GM12874 (cell line): ENCODE results near the gene CARMIL1.

Experiments used
- TF ChIP-seq, protein P1 (sequence below): IDR thresholded peaks from 2 replicates; pipeline ENCODE4 v1.5.1; 2011; ENCODE audit warnings: low read depth, mild to moderate bottlenecking, control low read depth, low read length, moderate library complexity; ENCODE audit not compliant: insufficient read depth

The CARMIL1 gene

DNA sequence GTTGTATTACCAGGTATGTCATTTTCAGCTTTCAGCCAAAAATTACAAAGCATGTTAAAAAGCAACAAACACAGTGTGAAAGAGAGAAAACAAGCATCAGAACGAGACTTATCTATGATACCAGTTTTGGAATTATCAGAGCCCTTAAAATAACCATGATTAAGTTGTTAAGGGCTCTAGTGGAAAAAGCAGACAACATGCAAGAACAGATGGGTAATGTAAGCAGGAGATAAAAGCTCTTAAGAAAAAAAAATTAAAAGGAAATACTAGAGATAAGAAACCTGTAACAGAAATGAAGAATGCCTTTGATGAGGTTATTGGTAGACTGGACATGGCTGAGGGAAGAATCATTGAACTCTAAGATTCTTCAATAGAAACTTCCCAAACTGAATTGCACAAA lies 245.4 kb downstream of the CARMIL1 start:
- TF ChIP-seq, protein P1, sequence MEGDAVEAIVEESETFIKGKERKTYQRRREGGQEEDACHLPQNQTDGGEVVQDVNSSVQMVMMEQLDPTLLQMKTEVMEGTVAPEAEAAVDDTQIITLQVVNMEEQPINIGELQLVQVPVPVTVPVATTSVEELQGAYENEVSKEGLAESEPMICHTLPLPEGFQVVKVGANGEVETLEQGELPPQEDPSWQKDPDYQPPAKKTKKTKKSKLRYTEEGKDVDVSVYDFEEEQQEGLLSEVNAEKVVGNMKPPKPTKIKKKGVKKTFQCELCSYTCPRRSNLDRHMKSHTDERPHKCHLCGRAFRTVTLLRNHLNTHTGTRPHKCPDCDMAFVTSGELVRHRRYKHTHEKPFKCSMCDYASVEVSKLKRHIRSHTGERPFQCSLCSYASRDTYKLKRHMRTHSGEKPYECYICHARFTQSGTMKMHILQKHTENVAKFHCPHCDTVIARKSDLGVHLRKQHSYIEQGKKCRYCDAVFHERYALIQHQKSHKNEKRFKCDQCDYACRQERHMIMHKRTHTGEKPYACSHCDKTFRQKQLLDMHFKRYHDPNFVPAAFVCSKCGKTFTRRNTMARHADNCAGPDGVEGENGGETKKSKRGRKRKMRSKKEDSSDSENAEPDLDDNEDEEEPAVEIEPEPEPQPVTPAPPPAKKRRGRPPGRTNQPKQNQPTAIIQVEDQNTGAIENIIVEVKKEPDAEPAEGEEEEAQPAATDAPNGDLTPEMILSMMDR = no peak

DNA sequence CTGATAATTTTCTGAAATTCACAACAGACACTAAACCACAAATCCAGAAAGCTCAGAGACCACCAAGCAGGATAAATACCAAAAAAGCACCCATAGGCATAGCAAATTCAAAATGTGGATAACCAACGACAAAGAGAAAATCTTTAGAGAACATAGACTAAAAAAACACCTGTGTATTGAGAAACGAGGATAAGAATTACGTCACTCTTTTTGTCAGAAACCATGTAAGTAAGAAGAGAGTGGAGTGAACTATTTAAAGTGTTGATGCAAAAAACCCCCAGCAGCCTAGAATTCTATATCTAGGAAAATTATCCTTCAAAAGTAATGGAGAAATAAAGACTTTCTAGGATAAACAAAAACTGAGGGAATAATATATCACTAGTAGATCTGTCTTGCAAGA lies 245.9 kb downstream of the CARMIL1 start:
- TF ChIP-seq, protein P1 = no peak

DNA sequence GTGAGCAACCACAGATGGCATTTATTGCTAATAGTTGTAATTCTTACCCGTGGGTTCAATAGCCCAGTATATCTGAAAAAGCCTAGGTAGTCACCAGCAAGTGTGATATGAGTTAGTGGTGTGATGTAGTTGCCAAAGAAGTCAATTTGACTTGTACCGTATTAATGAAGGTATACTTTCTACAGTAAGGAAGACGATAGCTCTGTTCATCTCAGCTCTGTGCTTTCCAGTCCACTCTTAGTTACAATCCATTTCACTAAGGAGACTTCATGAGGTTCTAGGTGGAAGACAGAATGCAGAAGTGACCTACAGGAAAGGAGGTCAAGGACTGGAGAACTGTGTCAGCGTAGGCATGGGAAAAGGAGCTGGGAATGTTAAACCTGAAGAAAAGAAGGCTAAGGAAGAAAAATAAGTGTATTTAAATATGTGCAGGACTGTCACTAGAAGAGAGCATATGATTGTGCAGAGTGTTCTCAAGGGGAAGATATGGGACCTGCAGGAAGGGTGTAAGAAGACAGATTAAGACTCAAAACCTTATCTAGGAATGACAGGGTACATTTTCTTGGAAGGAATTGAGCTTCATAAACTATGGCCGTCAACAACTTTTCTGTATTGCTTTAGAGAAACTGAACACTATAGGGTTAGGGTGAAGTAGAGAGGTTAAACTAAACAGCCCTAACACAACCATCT lies 255.9 kb downstream of the CARMIL1 start:
- TF ChIP-seq, protein P1 = no peak

DNA sequence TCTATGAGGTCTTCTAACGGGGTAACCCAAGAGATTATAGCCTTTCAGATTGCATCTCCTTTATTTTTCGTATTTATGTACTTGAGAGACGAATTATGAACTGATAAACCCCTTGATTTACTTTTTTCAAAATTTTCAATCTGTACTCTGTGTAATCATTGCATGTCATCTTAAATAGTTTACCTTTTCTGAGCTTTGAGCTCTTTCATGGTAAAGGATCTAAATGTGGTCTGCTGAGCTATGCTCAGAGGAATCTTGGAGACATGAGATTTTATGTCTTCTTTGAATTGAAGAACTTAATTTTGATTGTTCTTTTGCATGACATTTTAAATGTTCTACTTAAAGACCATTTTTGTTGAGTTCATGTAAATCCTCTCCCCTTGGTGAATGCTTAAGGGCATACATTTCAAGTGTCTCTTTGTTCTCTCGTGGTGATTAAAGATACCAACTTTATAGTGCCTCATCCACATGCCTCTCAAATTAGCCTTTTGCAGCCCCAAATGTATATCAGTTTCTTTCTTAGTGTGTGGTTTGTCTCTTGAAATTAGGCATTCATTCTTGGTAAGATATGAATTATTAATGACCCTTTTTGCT lies 256.6 kb downstream of the CARMIL1 start:
- TF ChIP-seq, protein P1 = no peak

DNA sequence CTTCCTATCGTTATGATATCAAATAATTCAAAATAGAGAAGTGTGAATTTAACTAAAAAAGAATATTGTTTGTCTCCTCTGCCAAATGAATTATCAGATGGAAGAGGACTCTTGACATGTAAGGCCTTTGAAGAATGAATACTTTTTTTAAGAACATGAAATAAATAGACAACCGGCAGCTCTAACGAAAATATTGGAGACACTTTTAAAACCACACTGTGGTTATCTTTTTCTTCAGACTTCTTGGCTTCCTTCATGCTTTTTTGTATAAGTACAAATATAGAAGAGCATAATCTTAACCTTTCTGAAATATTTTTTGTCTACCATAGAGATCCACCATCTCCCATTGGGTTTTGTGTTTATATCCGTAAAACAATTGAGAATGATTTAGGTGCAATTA lies 257.6 kb downstream of the CARMIL1 start:
- TF ChIP-seq, protein P1 = no peak

DNA sequence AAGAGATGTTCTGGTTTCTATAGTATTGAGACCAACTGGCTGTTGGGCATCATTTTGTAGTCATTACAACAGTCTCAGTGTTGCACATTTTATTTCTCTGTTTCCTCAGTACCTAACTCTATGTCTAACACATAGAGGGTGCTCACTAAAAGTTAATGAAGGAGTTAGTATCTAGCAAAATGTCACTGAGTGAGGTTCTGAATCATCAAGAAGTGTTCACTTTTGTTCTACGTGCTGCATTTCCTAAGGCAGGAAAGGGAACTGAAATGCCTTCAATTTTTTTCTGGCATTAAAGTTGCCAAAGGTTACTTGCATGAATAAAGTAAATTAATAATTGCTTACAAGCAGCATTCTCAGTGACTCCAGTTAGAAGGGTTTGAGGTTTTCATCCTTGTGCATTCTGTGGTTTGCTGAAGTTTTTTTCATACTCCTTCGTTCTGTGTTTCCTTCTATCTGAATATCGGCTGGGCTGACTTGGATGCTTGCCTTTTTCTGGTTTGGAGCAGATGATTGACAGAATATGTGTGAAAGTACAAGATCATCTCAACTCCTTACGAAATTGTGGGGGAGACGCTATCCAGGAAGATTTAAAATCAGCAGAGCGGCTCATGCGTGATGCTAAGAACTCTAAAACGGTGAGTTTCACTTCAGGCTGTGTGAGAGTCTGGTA lies 258.3 kb downstream of the CARMIL1 start:
- TF ChIP-seq, protein P1 = no peak

DNA sequence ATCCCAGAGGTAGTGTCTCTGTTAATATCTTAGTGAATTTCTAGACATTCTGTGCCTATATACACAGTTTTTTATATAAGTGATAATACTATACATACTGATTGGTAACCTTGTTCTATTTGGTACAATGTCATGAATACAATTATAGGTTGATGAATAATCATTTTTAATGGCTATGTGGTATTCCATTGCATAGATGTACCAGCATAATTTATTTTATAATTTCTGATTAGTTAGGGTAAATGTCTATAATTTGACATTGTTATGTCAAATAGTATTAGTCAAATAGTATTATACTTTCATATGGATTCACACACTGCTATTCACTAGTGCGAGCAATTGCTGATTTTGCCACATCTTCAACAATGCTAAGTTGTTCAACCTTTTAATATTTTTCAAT lies 262.1 kb downstream of the CARMIL1 start:
- TF ChIP-seq, protein P1 = no peak
